Measurements from ENCODE around the gene MRPL53. TPM values are rescaled to one million over a fixed set of nuclear protein-coding genes. Genes with fewer than 3 reads are reported as not detected.

MRPL53 gene
- 25.3 and 42.4 TPM in 2 replicates for total RNA-seq (2014; rRNA removed; shearing (Covaris generic))

- DNase-seq (ENCODE audit: low spot score), result peak; percentile 88
Observed at GRCh38 chr2:74472086-74472944, at the start of gene MRPL53. Gene MRPL53, minus strand, starts transcription at chr2:74472680. Its CDS starts 20 bp downstream, at chr2:74472660.

- no peak for DNase-seq (ENCODE audit: low spot score)
Observed at GRCh38 chr2:74516650-74517049, 44.2 kb upstream of the MRPL53 start.

GRCh38 chr2:74515981-74516633, 43.6 kb upstream of the MRPL53 start:
- DNase-seq (ENCODE audit: low spot score), result no peak

GRCh38 chr2:74515271-74515980, 42.9 kb upstream of the MRPL53 start:
- DNase-seq (ENCODE audit: low spot score), result no peak

- no peak for DNase-seq (ENCODE audit: low spot score)
Observed at GRCh38 chr2:74514368-74515270, 42.1 kb upstream of the MRPL53 start, which contains the start of gene TLX2. Gene TLX2, plus strand, starts transcription at chr2:74514450. Its CDS starts 357 bp downstream, at chr2:74514807.

- DNase-seq (ENCODE audit: low spot score), result no peak
Observed at GRCh38 chr2:74513605-74514367, 41.3 kb upstream of the MRPL53 start.

GRCh38 chr2:74512744-74513604, 40.5 kb upstream of the MRPL53 start:
- no peak for DNase-seq (ENCODE audit: low spot score)

- DNase-seq (ENCODE audit: low spot score), result no peak
Observed at GRCh38 chr2:74511104-74511989, 38.9 kb upstream of the MRPL53 start.

- DNase-seq (ENCODE audit: low spot score), result no peak
Observed at GRCh38 chr2:74510272-74510671, 37.8 kb upstream of the MRPL53 start.

- no peak for DNase-seq (ENCODE audit: low spot score)
Observed at GRCh38 chr2:74507926-74508520, 35.5 kb upstream of the MRPL53 start.

GRCh38 chr2:74507145-74507925, 34.9 kb upstream of the MRPL53 start, which contains the start of gene PCGF1:
Gene PCGF1, minus strand, starts transcription at chr2:74507695. Its CDS starts 27 bp downstream, at chr2:74507668.
- DNase-seq (ENCODE audit: low spot score), result peak; percentile 96

- no peak for DNase-seq (ENCODE audit: low spot score)
Observed at GRCh38 chr2:74505448-74506246, 33.2 kb upstream of the MRPL53 start.

GRCh38 chr2:74504591-74504990, 32.1 kb upstream of the MRPL53 start:
- no peak for DNase-seq (ENCODE audit: low spot score)

GRCh38 chr2:74503506-74504475, 31.3 kb upstream of the MRPL53 start:
- no peak for DNase-seq (ENCODE audit: low spot score)
